ENCODE results near the gene DOCK7. TPM values are rescaled to one million over a fixed set of nuclear protein-coding genes. Genes with fewer than 3 reads are reported as not detected.
A peak's percentile ranks its signal among the peaks of the same experiment; 100 is the strongest.
"Not testable (repeated sequence)": the region's sequence is repeated elsewhere in the genome, so short reads cannot be mapped to it uniquely, and the experiment has no call there.

Gene DOCK7
- total and polyA plus RNA-seq, 12 donors: 3.5 to 17.1 (median 11.2) TPM

DNA sequence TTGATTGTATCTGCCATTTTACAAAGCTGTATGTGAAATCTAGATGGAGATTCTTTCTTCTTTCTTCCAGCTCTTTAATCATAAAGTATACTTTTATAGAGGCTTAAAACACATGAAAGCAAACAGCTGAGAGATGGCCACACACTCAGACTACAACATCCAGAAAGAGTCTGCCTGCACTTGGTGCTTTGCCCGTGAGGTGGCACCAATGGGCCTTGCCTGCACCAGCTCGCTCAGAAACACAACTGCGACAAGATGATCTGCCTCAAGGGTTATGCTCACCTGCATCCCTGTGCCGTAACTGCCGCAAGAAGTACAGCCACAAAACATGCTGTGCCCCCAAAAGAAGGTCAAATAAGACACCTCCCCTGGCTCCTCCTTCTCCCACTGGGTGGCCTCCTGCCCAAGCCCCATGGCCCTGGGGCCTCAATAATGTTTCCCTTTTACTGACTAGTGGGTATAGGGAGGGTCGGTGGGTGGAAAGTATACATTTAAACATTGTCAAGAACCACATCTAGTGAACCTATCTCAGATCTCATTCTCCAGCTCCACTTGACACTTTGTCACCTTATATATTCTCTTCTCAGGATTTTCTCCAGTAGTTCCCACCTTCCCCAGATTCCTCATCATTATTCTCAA, 157.6 kb downstream of the DOCK7 start:
- WGBS, 2 donors: 58 to 70% methylated on average over 6 of the region's 6 CpGs
- DNase-seq: peak; percentile 11 to 20
- no peak overlapping the region for H3K27ac ChIP-seq

DNA sequence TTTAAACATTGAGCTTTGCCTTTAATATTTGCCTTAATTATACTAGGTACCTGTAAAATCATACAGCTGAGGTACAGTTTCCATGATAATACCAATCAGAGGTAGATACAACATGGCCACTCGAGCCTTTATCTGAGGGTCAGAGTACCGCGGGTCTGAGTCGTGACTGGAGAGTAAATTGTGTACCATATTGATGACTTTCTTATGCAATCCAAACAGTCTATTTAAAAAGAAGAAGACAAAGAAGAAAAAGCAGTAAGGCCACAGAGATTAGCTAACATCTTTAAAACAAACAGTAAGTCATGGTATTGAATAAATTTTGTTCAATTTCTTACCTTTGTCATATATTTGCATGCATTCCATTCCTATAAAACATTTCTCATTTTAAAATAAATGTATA, 159.0 kb downstream of the DOCK7 start:
- 88 to 95% methylated on average over 4 of the region's 4 CpGs for WGBS, 2 donors
- DNase-seq (no peak), ATAC-seq (no peak)
- Histone ChIP-seq H3K9me3 (peaks cover 0 to 4% (median 0%) of the 10 kb centered on the region in 11 donors), H3K4me3 (no peak overlapping the region), H3K27me3 (no peaks in the 10 kb centered on the region), H3K27ac (no peak overlapping the region), H3K36me3 (peaks cover 0 to 38% (median 5%) of the 10 kb centered on the region in 9 donors), H3K4me1 (peaks cover 0 to 5% (median 0%) of the 10 kb centered on the region in 9 donors)
- intact Hi-C loops (cut with DNase I): no loop called here
- TF ChIP-seq, protein P1, sequence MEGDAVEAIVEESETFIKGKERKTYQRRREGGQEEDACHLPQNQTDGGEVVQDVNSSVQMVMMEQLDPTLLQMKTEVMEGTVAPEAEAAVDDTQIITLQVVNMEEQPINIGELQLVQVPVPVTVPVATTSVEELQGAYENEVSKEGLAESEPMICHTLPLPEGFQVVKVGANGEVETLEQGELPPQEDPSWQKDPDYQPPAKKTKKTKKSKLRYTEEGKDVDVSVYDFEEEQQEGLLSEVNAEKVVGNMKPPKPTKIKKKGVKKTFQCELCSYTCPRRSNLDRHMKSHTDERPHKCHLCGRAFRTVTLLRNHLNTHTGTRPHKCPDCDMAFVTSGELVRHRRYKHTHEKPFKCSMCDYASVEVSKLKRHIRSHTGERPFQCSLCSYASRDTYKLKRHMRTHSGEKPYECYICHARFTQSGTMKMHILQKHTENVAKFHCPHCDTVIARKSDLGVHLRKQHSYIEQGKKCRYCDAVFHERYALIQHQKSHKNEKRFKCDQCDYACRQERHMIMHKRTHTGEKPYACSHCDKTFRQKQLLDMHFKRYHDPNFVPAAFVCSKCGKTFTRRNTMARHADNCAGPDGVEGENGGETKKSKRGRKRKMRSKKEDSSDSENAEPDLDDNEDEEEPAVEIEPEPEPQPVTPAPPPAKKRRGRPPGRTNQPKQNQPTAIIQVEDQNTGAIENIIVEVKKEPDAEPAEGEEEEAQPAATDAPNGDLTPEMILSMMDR (IDR thresholded peaks at IDR 0.05): no peak

More for the DNA sequence above, 157.6 kb downstream of the DOCK7 start:
- peak in 5 of 8 donors; percentile 46 to 79 (median 55) for ATAC-seq
- Histone ChIP-seq H3K27me3 (no peaks in the 10 kb centered on the region), H3K4me1 (no peaks in the 10 kb centered on the region), H3K36me3 (peaks cover 0 to 52% (median 10%) of the 10 kb centered on the region in 9 donors), H3K9me3 (peaks cover 0 to 4% (median 0%) of the 10 kb centered on the region in 11 donors), H3K4me3 (no peak overlapping the region)
- TF ChIP-seq, protein P1 (IDR thresholded peaks at IDR 0.05): peak; percentile 6 to 62 (median 55)
- intact Hi-C loops (cut with DNase I): loop anchor here in 6 of 10 donors (5.0 to 10.0 kb wide), 2 partner anchors 214 to 217 kb away; no protein-coding TSS in a partner anchor

DNA sequence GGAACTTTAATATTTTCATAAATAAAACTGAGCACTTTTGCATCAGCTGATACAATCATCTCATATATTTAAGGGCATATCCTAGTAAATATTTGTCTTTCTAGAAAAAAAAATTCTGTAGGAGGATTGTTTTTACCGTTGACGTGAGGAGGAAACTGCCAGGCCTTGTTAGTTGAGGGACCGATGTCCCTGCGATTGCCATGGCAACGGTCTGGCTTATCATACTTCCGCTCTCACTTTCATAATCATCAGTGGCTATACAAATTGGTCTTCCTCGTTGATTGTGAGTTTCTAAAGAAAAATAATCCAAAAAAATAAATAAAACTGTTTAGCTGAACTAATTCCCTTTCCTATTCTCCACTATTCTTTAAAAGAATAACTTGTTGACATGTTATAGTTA, 160.2 kb downstream of the DOCK7 start:
- no peak overlapping the region for H3K27ac ChIP-seq
- intact Hi-C loops (cut with DNase I): no loop called here
- no peak for ATAC-seq
- no peak overlapping the region for H3K4me3 ChIP-seq
- WGBS, 2 donors: 45 to 62% methylated on average over 7 of the region's 7 CpGs
- DNase-seq: peak; percentile 16 to 32
- peaks cover 0 to 29% (median 0%) of the 10 kb centered on the region in 9 donors for H3K36me3 ChIP-seq
- H3K4me1 ChIP-seq: peaks cover 0 to 5% (median 0%) of the 10 kb centered on the region in 9 donors
- no peaks in the 10 kb centered on the region for H3K27me3 ChIP-seq
- peaks cover 0 to 4% (median 0%) of the 10 kb centered on the region in 11 donors for H3K9me3 ChIP-seq
- TF ChIP-seq, protein P1 (IDR thresholded peaks at IDR 0.05): no peak

DNA sequence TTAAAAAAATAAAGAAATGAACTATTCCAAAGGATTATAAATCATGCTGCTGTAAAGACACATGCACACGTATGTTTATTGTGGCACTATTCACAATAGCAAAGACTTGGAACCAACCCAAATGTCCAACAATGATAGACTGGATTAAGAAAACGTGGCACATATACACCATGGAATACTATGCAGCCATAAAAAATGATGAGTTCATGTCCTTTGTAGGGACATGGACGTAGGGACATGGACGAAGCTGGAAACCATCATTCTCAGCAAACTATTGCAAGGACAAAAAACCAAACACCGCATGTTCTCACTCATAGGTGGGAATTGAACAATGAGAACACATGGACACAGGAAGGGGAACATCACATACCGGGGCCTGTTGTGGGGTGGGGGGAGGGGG, 160.8 kb downstream of the DOCK7 start:
- DNase-seq; H3K4me1 ChIP-seq; H3K27ac ChIP-seq; intact Hi-C loops (cut with DNase I); ATAC-seq; H3K4me3 ChIP-seq; H3K27me3 ChIP-seq; H3K9me3 ChIP-seq: not testable (repeated sequence)
- peaks cover 0 to 24% (median 0%) of the 10 kb centered on the region in 9 donors for H3K36me3 ChIP-seq
- WGBS, 2 donors: 88 to 93% methylated on average over 5 to 6 of the region's 6 CpGs

DNA sequence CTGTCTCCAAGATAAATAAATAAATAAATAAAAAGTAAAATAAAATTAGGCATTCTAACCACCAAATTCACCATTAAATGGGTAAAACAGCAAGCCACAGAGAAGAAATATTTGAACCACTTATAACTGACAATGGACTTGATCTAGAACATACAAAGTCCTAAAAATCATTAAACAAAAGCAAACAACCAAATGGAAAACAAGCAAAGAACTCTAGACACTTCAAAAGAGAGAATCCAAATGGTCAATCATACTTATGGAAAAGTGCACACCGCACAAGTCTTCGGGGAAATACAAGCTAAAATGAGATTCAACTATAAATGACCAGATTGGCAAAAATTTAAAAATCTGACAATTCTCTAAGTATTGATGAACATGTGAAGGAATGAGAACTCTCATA, 164.3 kb downstream of the DOCK7 start:
- DNase-seq: no peak
- H3K4me3 ChIP-seq: no peak overlapping the region
- H3K27ac ChIP-seq: no peak overlapping the region
- H3K4me1 ChIP-seq: peaks cover 0 to 5% (median 0%) of the 10 kb centered on the region in 9 donors
- H3K36me3 ChIP-seq: peaks cover 0 to 14% (median 0%) of the 10 kb centered on the region in 9 donors
- H3K27me3 ChIP-seq: no peaks in the 10 kb centered on the region
- peaks cover 0 to 15% (median 0%) of the 10 kb centered on the region in 11 donors for H3K9me3 ChIP-seq
- intact Hi-C loops (cut with DNase I): no loop called here
- TF ChIP-seq, protein P1 (IDR thresholded peaks at IDR 0.05): no peak
- WGBS, 2 donors: 100% methylated on average over 2 of the region's 2 CpGs
- no peak for ATAC-seq

Data from heart right ventricle (tissue), 16 donors.